ENCODE results near the gene PXYLP1.

DNA sequence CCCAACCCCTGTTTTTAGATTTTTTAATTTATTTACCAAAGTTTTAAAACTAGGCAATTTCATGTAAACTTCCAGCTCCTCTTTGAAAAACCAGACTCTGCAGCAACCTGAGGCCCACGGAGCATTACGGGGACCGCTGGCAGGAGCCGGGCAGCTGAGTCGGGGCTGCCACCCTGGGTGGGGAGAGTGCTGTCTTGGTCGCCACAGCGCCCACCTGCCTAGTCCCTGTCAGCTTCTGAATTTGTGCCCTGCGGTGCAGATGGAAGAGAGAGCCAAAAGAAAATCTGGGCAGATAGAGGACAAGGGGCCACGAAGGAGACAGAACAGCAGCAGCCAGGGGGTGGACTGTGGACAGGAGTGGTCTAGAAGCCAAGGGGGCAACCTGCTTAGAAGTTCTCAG is 34.6 kb downstream of the PXYLP1 start:
- TF ChIP-seq, protein P1, sequence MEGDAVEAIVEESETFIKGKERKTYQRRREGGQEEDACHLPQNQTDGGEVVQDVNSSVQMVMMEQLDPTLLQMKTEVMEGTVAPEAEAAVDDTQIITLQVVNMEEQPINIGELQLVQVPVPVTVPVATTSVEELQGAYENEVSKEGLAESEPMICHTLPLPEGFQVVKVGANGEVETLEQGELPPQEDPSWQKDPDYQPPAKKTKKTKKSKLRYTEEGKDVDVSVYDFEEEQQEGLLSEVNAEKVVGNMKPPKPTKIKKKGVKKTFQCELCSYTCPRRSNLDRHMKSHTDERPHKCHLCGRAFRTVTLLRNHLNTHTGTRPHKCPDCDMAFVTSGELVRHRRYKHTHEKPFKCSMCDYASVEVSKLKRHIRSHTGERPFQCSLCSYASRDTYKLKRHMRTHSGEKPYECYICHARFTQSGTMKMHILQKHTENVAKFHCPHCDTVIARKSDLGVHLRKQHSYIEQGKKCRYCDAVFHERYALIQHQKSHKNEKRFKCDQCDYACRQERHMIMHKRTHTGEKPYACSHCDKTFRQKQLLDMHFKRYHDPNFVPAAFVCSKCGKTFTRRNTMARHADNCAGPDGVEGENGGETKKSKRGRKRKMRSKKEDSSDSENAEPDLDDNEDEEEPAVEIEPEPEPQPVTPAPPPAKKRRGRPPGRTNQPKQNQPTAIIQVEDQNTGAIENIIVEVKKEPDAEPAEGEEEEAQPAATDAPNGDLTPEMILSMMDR (conservative IDR thresholded peaks at IDR 0.05; ENCODE audit: low read depth, low read length): no peak
- TF ChIP-seq EZH2 (IDR thresholded peaks at IDR 0.05; ENCODE audit: borderline replicate concordance, low read depth, low read length, poor library complexity, severe bottlenecking): no peak

All from A673 (cell line).